ENCODE data around the gene ELL2.

DNA sequence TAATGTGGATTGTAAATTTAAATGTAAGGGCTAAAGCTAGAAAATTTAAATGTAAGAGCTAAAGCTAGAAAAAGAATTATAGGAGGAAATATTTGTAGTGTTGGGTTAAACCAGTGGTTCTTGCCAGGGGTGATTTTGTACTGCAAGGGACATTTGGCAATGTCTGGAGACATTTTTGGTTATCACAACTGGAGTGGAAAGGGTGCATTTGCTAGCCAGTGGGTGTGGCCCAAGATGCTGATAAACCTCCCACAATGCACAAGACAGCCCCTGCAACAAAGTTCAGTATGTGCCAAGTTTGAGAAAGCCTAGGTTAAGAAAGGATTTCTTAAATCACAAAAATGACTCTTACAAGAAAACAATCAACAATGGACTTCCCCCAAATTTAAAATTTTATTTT is 31.6 kb upstream of the ELL2 start:
- no peak for TF ChIP-seq POLR2AphosphoS5 (IDR thresholded peaks at IDR 0.05)
- TF ChIP-seq, protein P1, sequence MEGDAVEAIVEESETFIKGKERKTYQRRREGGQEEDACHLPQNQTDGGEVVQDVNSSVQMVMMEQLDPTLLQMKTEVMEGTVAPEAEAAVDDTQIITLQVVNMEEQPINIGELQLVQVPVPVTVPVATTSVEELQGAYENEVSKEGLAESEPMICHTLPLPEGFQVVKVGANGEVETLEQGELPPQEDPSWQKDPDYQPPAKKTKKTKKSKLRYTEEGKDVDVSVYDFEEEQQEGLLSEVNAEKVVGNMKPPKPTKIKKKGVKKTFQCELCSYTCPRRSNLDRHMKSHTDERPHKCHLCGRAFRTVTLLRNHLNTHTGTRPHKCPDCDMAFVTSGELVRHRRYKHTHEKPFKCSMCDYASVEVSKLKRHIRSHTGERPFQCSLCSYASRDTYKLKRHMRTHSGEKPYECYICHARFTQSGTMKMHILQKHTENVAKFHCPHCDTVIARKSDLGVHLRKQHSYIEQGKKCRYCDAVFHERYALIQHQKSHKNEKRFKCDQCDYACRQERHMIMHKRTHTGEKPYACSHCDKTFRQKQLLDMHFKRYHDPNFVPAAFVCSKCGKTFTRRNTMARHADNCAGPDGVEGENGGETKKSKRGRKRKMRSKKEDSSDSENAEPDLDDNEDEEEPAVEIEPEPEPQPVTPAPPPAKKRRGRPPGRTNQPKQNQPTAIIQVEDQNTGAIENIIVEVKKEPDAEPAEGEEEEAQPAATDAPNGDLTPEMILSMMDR (IDR thresholded peaks at IDR 0.05), result no peak
